Peyer's patch (tissue), 4 donors: ENCODE measurements around the gene CSGALNACT2.

Source experiments
- CTCF ChIP-seq, 6 experiments: fragments of 450-650 bp in 4 of 6; fragments of 200-600 bp in 2 of 6; sonication (generic) in 1 of 6; IDR thresholded peaks; one replicate each; pipeline ENCODE4 v1.5.1; 2017 to 2019; ENCODE audit warnings: antibody characterized with exemption in 6 of 6, mild to moderate bottlenecking in 3 of 6, moderate library complexity in 1 of 6
- POLR2A ChIP-seq, 2 donors: fragments of 450-650 bp; IDR thresholded peaks; one replicate each; pipeline ENCODE4 v1.5.1; 2017; ENCODE audit warnings: antibody characterized with exemption in 2 of 2, mild to moderate bottlenecking in 2 of 2, moderate library complexity in 2 of 2

- TF ChIP-seq CTCF (IDR thresholded peaks at IDR 0.05), result no peak
- TF ChIP-seq POLR2A (IDR thresholded peaks at IDR 0.05), result no peak
These were observed 82.6 kb downstream of the CSGALNACT2 start for GRCh38 chr10:43220657-43221418.
